AG04450 (cell line): ENCODE results near the gene APBA2. TPM values are rescaled to one million over a fixed set of nuclear protein-coding genes. Genes with fewer than 3 reads are reported as not detected.
"Not testable (repeated sequence)": the region's sequence is repeated elsewhere in the genome, so short reads cannot be mapped to it uniquely, and the experiment has no call there.

Source experiments
- CTCF ChIA-PET: fragments of 300-600, 350-600 bp; formaldehyde crosslinking; extraction: SDS; loops from one replicate; lab custom pipeline; 2022; ENCODE audit warnings: antibody characterized with exemption, inconsistent platforms; lab: Charles Lee
- POLR2A ChIA-PET: fragments of 350-600 bp; formaldehyde crosslinking; extraction: SDS; loops from one replicate; lab custom pipeline; 2021; ENCODE audit warnings: antibody characterized with exemption, inconsistent platforms; lab: Yijun Ruan, JAX
- DNase-seq: peaks from one replicate; pipeline ENCODE4 v3.0.0-alpha.2; 2011; ENCODE audit warnings: low read depth, low spot score
- H3K27ac ChIP-seq: one replicate; pipeline ENCODE4 v1.5.1; 2012; ENCODE audit warnings: low read depth, low read length, control low read depth
- H3K27me3 ChIP-seq: one replicate; pipeline ENCODE4 v1.6.0; 2012; ENCODE audit warnings: low read length; ENCODE audit not compliant: control insufficient read depth, insufficient read depth
- H3K4me3 ChIP-seq: 2 replicates; pipeline ENCODE4 v1.5.1; 2011; ENCODE audit warnings: mild to moderate bottlenecking, low read depth, low read length, control low read depth
- H3K9me3 ChIP-seq: 2 replicates; pipeline ENCODE4 v1.5.1; 2012; ENCODE audit warnings: low read length; ENCODE audit not compliant: control insufficient read depth, insufficient read depth
- polyA minus RNA-seq: library from RNA; depleted of rRNA, polyadenylated mRNA; stranded (reverse); fragments of >200 nt; gene quantifications from 2 replicates; pipeline ENCODE4 v1.2.3, GENCODE V29; 2011; rRNA and poly(A)+ RNA removed
- polyA plus RNA-seq: library from polyadenylated mRNA; depleted of rRNA; stranded (reverse); fragments of >200 nt; gene quantifications from 2 replicates; pipeline ENCODE4 v1.2.3, GENCODE V29; 2011; rRNA removed
- TF ChIP-seq, protein P1 (sequence below): IDR thresholded peaks from 2 replicates; pipeline ENCODE4 v1.5.1; 2011; ENCODE audit warnings: low read depth, low read length, control low read depth, inconsistent platforms

Gene APBA2
- 18.9 and 27.9 TPM in 2 replicates for polyA plus RNA-seq
- polyA minus RNA-seq, result 28.6 and 31.4 TPM in 2 replicates

DNA sequence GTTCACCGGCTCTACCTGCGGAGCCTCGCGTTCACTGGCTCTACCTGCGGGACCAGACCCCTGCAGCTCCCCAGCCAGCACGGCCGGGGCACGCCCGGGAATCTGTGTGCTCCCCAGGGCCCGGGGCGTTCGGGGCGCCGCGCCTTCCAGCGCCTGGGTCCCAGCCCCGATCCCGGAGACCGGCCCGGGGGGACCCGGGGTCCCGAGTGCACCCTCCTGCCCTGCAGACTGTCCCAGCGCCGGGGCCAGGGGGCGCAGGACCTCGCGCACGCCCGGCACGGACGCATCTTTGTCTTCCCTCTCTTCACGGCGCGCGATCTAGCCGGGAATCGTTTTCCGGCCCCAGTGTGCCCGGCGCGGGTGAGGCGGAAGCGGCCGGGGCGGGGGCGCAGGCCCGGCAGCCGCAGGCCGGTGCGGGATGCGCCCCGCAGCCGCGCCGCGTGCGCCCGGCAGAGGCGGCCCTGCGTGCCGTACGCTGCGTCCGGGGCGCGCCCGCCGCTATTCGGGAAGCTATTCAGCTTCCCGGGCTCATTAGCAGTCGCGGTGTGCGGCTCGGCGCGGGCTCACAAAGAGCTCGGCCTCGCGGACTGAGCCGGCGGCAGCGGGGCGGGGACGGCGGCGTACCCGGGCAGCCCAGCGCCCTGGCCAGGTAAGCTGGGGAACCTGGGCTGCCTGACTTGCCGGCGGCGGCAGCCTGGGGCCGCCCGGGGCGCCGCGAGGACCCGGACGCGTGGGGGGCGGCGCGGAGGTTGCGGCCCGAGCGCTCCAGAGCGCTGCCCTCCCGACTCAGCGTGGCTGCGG is at the start of gene APBA2:
APBA2 (plus strand) TSS at position 345 of the 801 bp plus-strand sequence. CDS start 167,911 bp downstream, outside the sequence.
- POLR2A ChIA-PET, result no interaction called here
- Histone ChIP-seq H3K9me3 (no peaks in the 10 kb centered on the region; the same call in 1 of the 2 replicates), H3K27me3 (no peaks in the 10 kb centered on the region), H3K27ac (no peak within 1 kb of the TSS), H3K4me3 (peak within 1 kb of the TSS; percentile 68)
- TF ChIP-seq, protein P1, sequence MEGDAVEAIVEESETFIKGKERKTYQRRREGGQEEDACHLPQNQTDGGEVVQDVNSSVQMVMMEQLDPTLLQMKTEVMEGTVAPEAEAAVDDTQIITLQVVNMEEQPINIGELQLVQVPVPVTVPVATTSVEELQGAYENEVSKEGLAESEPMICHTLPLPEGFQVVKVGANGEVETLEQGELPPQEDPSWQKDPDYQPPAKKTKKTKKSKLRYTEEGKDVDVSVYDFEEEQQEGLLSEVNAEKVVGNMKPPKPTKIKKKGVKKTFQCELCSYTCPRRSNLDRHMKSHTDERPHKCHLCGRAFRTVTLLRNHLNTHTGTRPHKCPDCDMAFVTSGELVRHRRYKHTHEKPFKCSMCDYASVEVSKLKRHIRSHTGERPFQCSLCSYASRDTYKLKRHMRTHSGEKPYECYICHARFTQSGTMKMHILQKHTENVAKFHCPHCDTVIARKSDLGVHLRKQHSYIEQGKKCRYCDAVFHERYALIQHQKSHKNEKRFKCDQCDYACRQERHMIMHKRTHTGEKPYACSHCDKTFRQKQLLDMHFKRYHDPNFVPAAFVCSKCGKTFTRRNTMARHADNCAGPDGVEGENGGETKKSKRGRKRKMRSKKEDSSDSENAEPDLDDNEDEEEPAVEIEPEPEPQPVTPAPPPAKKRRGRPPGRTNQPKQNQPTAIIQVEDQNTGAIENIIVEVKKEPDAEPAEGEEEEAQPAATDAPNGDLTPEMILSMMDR, result no peak
- CTCF ChIA-PET, result interaction anchor here (1.3 to 2.4 kb wide), 2 partner anchors 204 to 218 kb away, joined by 5 to 9 read pairs; no protein-coding TSS in a partner anchor
- DNase-seq, result no peak

DNA sequence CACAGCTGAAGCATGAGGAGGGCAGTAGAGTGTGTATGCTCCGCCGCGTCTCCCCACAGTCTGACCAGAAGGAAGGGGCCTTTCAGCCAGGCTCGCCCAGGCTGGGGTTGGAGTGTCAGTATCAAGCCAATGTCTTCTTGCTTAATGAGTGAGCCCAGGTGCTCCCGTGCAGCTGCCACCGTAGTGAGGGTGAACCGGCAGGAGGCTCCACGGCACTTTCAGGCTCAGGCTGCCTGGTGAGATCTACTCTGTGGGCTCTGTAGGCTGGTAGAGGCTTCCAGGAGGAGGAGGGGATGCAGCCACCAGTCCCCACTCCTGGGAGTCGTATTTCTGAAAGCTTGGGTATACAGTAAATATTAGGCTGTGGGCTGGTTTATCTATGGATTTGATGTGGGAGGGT is 45.5 kb upstream of the APBA2 start:
- H3K4me3 ChIP-seq, H3K9me3 ChIP-seq, DNase-seq, H3K27ac ChIP-seq, H3K27me3 ChIP-seq, CTCF ChIA-PET, POLR2A ChIA-PET: not testable (repeated sequence)

DNA sequence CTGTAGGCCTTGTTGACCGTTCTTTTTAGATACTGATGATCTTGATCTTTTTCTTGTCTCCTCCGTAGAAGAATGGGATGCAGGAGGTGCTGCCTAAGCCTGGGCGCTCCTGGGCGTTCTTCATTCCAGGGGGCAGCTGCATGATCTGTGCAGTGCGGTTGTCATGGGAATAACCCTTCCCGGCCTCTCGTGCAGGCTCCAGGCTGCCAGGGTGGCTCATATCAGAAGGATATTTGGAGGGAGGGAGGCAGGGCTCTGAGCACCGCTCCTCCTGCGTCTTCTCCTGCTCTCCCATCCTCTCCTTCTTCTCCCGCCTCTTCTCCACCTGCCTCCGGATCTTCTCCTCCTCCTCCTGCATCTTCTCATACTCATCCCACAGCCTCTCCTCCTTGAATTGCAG is 43.6 kb upstream of the APBA2 start:
- H3K27me3 ChIP-seq, DNase-seq, CTCF ChIA-PET, H3K27ac ChIP-seq, H3K4me3 ChIP-seq, H3K9me3 ChIP-seq, POLR2A ChIA-PET: not testable (repeated sequence)

DNA sequence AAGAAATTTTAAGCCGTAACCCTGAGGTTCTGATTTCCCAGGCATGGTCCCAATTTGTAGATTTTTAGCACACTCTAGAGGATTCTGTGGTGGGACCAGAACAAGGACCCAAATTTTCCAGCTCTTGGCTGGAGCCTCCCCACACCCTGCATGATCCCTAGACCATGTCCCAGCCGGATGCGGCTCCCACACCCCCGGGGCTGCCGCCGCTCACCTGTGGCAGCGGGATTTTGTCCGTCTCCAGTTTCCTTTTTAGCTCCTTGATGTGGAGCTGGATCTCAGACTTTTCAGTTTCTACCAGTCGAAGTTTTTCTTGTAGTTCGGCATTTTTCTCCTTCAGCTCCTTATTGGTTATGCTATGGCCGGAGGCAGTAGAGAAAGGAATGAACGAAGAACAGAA is 42.3 kb upstream of the APBA2 start:
- not testable (repeated sequence) for DNase-seq

DNA sequence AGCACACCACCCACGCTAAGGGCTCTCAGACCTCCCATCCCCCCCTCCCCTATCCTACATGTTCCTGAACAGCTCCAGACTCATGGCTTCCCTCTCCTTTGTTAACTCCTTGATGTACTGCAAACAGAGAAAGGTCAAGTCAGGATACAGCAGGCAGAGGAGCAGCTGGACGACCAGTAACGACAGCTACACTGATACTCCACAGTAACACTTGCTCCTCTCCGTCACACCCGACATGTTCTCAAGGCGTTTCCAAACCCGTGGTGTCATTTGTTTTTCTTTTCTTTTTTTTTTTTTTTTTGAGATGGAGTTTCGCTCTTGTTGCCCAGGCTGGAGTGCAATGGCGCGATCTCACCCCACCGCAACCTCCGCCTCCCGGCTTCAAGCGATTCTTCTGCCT is 41.6 kb upstream of the APBA2 start:
- POLR2A ChIA-PET, H3K27ac ChIP-seq, H3K27me3 ChIP-seq, H3K9me3 ChIP-seq, H3K4me3 ChIP-seq, DNase-seq, CTCF ChIA-PET: not testable (repeated sequence)

More for the DNA sequence above, 42.3 kb upstream of the APBA2 start:
- POLR2A ChIA-PET, CTCF ChIA-PET, H3K27ac ChIP-seq, H3K4me3 ChIP-seq, H3K9me3 ChIP-seq, H3K27me3 ChIP-seq: not testable (repeated sequence)

DNA sequence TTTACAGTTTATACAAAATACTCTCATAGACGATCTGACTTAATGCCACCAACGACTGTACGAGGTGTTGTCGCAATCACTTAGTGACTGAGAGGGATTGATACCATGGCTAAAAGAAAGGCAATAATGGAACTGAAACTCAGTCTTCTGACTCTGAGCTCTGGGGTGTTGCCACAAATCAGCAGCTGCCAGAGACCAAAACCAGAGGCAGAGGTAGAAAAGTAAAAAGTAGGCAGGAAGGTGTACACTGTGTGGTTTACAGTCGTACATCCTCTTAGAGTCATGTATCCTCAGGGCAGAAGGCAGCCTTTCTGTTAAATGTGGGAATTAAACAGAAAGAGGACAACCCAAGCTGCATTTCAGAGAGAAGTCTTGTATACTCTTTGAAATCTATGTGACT is 38.5 kb upstream of the APBA2 start:
- DNase-seq, POLR2A ChIA-PET, CTCF ChIA-PET, H3K27me3 ChIP-seq, H3K27ac ChIP-seq, H3K4me3 ChIP-seq, H3K9me3 ChIP-seq: not testable (repeated sequence)

DNA sequence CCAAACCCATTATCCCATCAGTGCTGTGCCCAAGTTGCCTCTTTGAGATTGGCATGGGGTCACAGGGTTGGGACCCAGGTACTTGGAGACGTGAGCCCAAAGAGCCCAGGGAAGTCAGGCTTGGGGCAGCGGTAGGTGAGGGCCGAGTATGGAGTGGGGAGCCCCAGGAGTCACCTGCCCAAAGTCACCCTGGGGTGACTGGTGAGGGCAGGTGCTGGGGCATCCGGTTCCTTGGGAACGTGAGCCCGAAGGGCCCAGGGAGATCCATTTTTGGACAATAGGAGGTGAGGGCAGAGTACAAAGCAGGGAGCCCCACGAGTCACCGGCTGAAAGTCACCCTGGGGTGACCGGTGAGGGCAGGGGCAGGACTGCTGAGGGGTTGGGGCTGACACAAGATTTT is 37.8 kb upstream of the APBA2 start:
- DNase-seq, CTCF ChIA-PET, H3K9me3 ChIP-seq, H3K4me3 ChIP-seq, H3K27ac ChIP-seq, H3K27me3 ChIP-seq, POLR2A ChIA-PET: not testable (repeated sequence)

DNA sequence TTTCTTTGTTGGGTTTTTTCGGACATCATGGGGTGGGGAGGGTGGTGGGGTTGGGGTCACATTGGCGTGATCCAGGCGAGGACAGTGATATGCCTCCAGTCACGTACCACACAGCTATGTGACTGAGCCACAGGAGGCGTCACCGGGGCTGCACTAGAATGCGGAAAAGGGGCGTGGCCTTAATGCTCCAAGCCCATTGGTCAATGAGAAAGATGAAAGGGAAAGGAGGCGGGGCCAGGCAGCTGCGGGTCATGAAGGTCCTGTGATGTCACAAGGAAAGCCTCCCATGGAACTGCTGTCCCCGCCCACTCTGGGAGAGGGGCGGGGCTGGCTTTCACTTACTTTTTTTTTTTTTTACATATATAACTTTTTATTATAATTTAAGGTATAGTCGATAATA is 37.3 kb upstream of the APBA2 start, which contains the start of gene GOLGA6L7:
GOLGA6L7 (minus strand) TSS at position 124 of the 400 bp plus-strand sequence; CDS start at position 29, 95 bp downstream.
- DNase-seq, CTCF ChIA-PET, POLR2A ChIA-PET: not testable (repeated sequence)

DNA sequence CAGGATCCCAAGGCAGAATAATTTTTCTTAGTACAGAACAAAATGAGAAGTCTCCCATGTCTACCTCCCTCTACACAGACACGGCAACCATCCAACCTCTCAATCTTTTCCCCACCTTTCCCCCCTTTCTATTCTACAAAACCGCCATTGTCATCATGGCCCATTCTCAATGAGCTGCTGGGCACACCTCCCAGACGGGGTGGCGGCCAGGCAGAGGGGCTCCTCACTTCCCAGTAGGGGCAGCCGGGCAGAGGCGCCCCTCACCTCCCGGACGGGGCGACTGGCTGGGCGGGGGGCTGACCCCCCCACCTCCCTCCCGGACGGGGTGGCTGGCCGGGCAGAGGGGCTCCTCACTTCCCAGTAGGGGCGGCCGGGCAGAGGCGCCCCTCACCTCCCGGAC is 36.5 kb upstream of the APBA2 start:
- H3K27me3 ChIP-seq, POLR2A ChIA-PET, H3K27ac ChIP-seq, H3K9me3 ChIP-seq, DNase-seq, H3K4me3 ChIP-seq, CTCF ChIA-PET: not testable (repeated sequence)

More for the DNA sequence above, 37.3 kb upstream of the APBA2 start, which contains the start of gene GOLGA6L7:
- H3K9me3 ChIP-seq, H3K4me3 ChIP-seq, H3K27me3 ChIP-seq, H3K27ac ChIP-seq: not testable (repeated sequence)

DNA sequence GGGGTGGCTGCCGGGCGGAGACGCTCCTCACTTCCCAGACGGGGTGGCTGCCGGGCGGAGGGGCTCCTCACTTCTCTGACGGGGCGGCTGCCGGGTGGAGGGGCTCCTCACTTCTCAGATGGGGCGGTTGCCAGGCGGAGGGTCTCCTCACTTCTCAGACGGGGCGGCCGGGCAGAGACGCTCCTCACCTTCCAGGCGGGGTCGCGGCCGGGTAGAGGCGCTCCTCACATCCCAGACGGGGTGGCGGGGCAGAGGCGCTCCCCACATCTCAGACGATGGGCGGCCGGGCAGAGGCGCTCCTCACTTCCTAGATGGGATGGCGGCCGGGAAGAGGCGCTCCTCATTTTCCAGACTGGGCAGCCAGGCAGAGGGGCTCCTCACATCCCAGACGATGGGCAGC is 36.0 kb upstream of the APBA2 start:
- CTCF ChIA-PET, H3K9me3 ChIP-seq, DNase-seq, H3K4me3 ChIP-seq, POLR2A ChIA-PET, H3K27ac ChIP-seq, H3K27me3 ChIP-seq: not testable (repeated sequence)

DNA sequence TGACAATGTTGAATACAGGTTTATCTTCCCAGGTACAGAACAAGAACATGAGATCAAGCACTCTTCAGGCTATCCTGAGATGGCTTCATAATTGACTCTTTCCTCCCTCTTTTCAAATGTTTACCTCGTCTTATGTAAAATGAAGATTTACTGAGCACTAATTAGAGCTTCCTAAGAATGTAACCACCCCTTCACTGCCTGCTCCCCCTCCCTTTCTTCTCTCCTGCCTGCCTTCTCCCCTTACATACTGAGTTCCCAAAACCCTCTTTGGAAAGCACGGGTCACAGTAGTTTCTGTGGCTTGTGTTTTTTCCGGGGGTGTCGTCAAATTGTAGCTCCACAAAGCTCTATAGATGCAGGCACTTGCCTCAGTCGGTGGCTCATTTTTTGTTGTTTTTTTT is 32.1 kb upstream of the APBA2 start:
- H3K27ac ChIP-seq, CTCF ChIA-PET, H3K27me3 ChIP-seq, DNase-seq, H3K4me3 ChIP-seq, H3K9me3 ChIP-seq: not testable (repeated sequence)
- POLR2A ChIA-PET, result interaction anchor here (0.6 kb wide), 1 partner anchor 15 kb away, joined by 4 read pairs; no protein-coding TSS in a partner anchor
